Measurements from ENCODE around the gene FLOT1. TPM values are rescaled to one million over a fixed set of nuclear protein-coding genes. Genes with fewer than 3 reads are reported as not detected.

The FLOT1 gene
- polyA plus RNA-seq, 1 experiment, result 292 TPM

- peak within 1 kb of the TSS; percentile 87 for H3K4me3 ChIP-seq (ENCODE audit: low read depth, low read length)
- H3K36me3 ChIP-seq (ENCODE audit: control insufficient read depth, insufficient read depth, low read length), result peaks cover 3% of the 10 kb centered on the region
- CTCF ChIA-PET, result interaction anchor here (1.1 to 17.2 kb wide), 4 partner anchors 11 to 144 kb away, joined by 3 to 387 read pairs (median 4); partner anchors contain the start of genes MDC1 and TUBB
- POLR2A ChIA-PET, result no interaction called here
- TF ChIP-seq CTCF (IDR thresholded peaks at IDR 0.05; ENCODE audit: insufficient read depth, low read depth, low read length), result no peak
- DNase-seq (ENCODE audit: low read depth), result no peak
- H3K27me3 ChIP-seq (ENCODE audit: control insufficient read depth, insufficient read depth, low read length), result no peaks in the 10 kb centered on the region
These were observed 56.2 kb downstream of the FLOT1 start, which contains the start of gene PPP1R18 for GRCh38 chr6:30686009-30686907. TSS of gene PPP1R18 (minus strand) at chr6:30686645. CDS start at chr6:30686018, 627 bp downstream.

GRCh38 chr6:30685157-30686008 lies 57.1 kb downstream of the FLOT1 start:
- ChIA-PET POLR2A (interaction anchor here (0.5 kb wide), 1 partner anchor 142 kb away, joined by 3 read pairs; no protein-coding TSS in a partner anchor), CTCF (interaction anchor here (1.0 to 17.2 kb wide), 6 partner anchors 10 to 144 kb away, joined by 3 to 387 read pairs (median 4); partner anchors contain the start of genes DHX16, MDC1 and TUBB)
- H3K36me3 ChIP-seq (ENCODE audit: control insufficient read depth, insufficient read depth, low read length), result peaks cover 3% of the 10 kb centered on the region
- peak; percentile 48 for TF ChIP-seq CTCF (IDR thresholded peaks at IDR 0.05; ENCODE audit: insufficient read depth, low read depth, low read length)
- no peaks in the 10 kb centered on the region for H3K27me3 ChIP-seq (ENCODE audit: control insufficient read depth, insufficient read depth, low read length)
- peak overlapping the region; percentile 87 for H3K4me3 ChIP-seq (ENCODE audit: low read depth, low read length)
- no peak for DNase-seq (ENCODE audit: low read depth)

- CTCF ChIA-PET, result interaction anchor here (1.0 to 17.2 kb wide), 6 partner anchors 11 to 193 kb away, joined by 3 to 387 read pairs (median 4); partner anchors contain the start of genes DHX16, MDC1 and TUBB
- POLR2A ChIA-PET, result interaction anchor here (0.5 kb wide), 1 partner anchor 142 kb away, joined by 3 read pairs; no protein-coding TSS in a partner anchor
- TF ChIP-seq CTCF (IDR thresholded peaks at IDR 0.05; ENCODE audit: insufficient read depth, low read depth, low read length), result no peak
- no peak for DNase-seq (ENCODE audit: low read depth)
- H3K4me3 ChIP-seq (ENCODE audit: low read depth, low read length), result peak overlapping the region; percentile 87
- H3K27me3 ChIP-seq (ENCODE audit: control insufficient read depth, insufficient read depth, low read length), result no peaks in the 10 kb centered on the region
- peaks cover 7% of the 10 kb centered on the region for H3K36me3 ChIP-seq (ENCODE audit: control insufficient read depth, insufficient read depth, low read length)
These were observed 57.9 kb downstream of the FLOT1 start for GRCh38 chr6:30684386-30685156.

GRCh38 chr6:30683980-30684338 lies 58.5 kb downstream of the FLOT1 start:
- no peaks in the 10 kb centered on the region for H3K27me3 ChIP-seq (ENCODE audit: control insufficient read depth, insufficient read depth, low read length)
- peaks cover 9% of the 10 kb centered on the region for H3K36me3 ChIP-seq (ENCODE audit: control insufficient read depth, insufficient read depth, low read length)
- no peak for TF ChIP-seq CTCF (IDR thresholded peaks at IDR 0.05; ENCODE audit: insufficient read depth, low read depth, low read length)
- DNase-seq (ENCODE audit: low read depth), result no peak
- peak overlapping the region; percentile 87 for H3K4me3 ChIP-seq (ENCODE audit: low read depth, low read length)
- ChIA-PET CTCF (interaction anchor here (1.0 to 17.2 kb wide), 5 partner anchors 10 to 402 kb away, joined by 3 to 387 read pairs (median 4); partner anchors contain the start of genes DHX16, MDC1 and TUBB), POLR2A (no interaction called here)
